ENCODE results near the gene OR2B2.
A peak's percentile ranks its signal among the peaks of the same experiment; 100 is the strongest.

Gene OR2B2

DNA sequence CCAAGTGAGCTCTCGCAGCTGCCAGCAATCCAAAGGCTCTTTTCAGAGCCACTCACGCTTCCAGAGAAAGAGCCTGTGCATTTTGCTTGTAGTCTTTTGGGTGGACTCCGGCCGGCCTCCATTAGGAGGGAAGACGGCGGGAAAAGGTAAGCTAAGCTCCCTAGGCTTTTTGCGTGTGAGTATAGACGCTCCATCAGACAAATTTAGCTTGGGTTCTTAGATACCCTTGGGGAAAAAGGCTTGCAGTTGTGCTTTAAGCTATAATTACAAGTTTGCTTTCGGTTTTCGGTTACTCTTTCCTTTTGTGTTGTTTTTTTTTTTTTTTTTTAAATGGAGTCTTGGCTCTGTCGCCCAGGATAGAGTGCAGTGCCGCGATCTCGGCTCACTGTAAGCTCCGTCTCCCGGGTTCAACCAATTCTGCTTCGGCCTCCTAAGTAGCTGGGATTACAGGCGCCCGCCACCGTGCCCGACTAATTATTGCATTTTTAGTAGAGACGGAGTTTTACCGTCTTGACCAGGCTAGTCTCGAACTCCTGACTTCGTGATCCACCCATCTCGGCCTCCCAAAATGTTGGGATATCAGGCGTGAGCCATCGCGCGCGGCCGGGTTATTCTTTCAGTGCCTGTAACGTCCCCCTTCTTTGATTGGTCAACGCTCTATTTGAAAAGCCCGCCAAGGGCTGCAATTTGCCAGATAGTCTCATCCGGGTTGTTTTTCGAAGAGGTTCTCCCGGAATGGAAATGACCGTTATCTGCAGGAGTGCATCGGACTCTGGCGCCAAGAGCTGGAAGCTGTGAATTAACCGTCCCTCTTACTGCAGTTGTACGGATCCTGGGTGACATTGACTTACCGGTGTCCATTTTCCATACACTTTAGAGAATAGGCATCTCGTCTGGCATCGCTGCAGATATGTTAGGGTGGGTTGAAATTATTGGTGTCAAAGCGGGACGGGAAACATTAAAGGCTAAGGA, 18.1 kb downstream of the OR2B2 start:
- intact Hi-C loops (cut with DNase I), result loop anchor here (2.0 to 10.0 kb wide), 3 partner anchors 121 to 707 kb away; no protein-coding TSS in a partner anchor
- DNase-seq, result peak; percentile 60 to 95 (median 82)

DNA sequence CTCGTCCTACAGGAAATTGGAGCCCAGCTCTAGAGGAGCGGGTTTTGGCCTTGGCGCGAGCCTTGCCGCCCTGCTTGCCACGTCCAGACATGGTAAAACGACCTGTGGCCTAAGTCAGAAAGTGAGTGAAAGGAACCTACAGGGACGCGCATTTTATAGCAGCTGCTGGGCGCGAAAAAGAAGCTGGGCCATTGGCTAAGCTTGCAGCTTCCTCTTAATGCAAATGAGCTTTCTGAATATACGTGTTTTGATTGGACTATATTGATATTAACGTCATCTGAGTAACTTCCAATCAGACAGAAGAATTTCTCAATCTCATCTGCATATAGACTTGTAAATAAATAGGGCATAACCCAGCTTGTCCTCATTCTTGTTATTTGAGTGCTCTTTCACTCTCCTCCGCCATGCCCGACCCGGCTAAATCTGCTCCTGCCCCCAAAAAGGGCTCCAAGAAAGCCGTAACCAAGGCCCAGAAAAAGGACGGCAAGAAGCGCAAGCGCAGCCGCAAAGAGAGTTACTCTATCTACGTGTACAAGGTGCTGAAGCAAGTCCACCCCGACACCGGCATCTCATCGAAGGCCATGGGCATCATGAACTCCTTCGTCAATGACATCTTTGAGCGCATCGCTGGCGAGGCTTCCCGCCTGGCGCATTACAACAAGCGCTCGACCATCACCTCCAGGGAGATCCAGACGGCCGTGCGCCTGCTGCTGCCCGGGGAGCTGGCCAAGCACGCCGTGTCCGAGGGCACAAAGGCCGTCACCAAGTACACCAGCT, 18.9 kb downstream of the OR2B2 start:
- DNase-seq, result peak in 8 of 10 donors; percentile 24 to 93 (median 56)
- intact Hi-C loops (cut with DNase I), result loop anchor here (5.0 to 10.0 kb wide), 2 partner anchors 378 to 706 kb away; no protein-coding TSS in a partner anchor

DNA sequence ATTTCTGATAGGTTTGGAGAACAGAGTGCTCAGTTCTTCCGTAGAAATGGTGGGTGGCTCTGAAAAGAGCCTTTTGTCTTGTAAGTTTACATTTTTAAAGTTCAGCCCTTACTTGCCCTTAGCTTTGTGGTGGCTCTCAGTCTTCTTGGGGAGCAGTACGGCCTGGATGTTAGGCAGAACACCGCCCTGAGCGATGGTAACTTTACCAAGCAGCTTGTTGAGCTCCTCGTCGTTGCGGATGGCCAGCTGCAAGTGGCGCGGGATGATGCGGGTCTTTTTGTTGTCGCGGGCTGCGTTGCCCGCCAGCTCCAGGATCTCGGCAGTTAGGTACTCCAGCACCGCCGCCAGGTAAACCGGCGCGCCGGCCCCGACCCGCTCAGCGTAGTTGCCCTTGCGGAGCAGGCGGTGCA, 19.5 kb downstream of the OR2B2 start:
- no peak for DNase-seq
- intact Hi-C loops (cut with DNase I), result loop anchor here (5.0 to 10.0 kb wide), 2 partner anchors 378 to 705 kb away; no protein-coding TSS in a partner anchor

DNA sequence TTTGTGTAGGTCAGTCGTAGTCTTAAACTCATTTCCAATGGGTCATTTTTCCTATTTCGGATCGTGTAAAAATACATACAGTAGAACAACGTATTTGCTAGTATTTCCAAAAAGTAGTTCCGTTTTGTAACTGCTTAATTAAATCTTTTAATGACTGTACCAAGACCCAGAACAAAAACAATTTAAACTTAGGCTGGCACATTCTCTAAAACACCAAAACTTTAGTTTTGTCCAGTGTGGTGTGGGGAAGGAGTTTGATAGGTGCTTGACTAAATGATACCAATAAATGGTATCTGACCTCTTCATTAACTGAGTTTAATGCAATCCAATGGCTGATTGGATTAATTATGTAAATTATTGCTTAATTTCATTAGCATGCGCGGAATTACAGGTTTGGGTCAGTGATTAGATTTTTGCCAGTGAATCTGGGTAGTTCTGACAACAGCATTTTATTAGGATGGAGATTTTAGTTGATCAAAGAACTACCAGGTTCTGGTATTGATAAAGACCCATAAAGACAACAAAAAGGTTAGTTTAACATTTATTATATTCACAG, 20.8 kb downstream of the OR2B2 start:
- DNase-seq, result no peak
- intact Hi-C loops (cut with DNase I), result loop anchor here (5.0 to 10.0 kb wide), 2 partner anchors 377 to 704 kb away; no protein-coding TSS in a partner anchor

DNA sequence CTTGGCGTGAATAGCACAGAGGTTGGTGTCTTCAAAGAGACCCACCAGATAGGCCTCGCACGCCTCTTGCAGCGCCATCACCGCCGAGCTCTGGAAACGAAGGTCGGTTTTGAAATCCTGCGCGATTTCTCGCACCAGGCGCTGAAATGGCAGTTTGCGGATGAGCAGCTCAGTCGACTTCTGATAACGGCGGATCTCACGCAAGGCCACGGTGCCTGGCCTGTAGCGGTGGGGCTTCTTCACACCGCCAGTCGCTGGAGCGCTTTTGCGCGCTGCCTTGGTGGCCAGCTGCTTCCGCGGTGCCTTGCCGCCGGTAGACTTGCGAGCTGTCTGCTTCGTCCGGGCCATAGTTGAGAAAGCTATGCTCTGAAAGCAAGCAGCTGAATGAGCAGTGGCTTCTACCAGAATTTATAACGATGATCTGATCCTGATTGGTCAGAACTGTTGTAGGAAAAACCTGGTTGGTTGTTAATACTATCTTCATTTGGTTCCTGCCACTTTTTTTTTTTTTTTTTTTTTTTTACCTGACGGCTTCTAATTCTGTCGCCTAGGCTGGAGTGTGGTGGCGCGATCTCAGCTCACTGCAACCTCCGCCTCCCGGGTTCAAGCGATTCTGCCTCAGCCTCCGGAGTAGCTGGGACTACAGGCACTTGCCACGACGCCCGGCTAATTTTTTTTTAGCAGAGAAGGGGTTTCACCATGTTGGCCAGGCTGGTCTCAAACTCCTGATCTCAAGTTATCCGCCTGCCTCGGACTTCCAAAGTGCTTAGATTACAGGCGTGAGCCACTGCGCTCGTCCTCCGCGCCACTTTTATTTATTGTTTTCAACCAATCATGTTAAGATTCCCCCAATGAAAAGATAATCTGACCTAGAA, 21.5 kb downstream of the OR2B2 start:
- peak in 2 of 10 donors; percentile 77 to 84 for DNase-seq
- intact Hi-C loops (cut with DNase I), result loop anchor here (5.0 to 10.0 kb wide), 2 partner anchors 376 to 703 kb away; no protein-coding TSS in a partner anchor

DNA sequence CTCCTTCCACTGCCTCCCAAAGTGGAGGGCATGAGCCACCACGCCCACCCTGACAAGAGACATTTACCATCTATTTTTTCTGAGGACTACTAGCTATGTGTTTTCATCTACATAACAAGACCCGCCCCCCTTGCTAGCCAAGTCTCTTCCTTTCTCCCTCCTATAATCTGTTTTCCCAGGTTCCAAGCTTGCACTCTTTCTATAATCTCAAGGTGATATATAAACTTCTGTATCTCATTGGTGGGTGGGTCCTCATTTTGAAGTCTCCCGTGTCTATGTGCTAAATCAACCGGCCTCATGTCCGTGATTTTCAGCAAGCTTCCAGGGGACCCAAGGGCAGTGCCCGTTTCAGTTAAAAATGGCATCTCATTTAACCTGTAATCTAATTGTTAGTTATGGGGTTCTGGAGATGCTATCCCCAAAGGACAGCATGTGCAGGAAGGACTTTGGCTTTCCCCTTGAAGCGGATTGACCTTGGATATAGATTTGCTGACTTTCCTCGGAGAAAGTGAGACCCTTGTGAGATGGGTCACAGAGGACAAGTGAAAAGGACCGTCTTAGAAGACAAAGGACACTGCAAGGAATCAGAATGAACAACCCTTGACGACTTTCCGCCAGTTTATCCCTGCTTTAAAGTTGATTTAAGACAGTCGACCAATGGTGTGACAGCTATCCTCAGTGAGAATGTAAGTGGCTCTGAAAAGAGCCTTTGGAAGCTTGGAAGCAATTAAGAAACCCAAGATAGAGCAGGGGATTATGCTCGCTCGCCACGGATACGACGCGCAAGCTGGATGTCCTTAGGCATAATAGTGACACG, 22.4 kb downstream of the OR2B2 start:
- intact Hi-C loops (cut with DNase I), result loop anchor here (5.0 to 10.0 kb wide), 2 partner anchors 375 to 703 kb away; no protein-coding TSS in a partner anchor
- DNase-seq, result no peak

DNA sequence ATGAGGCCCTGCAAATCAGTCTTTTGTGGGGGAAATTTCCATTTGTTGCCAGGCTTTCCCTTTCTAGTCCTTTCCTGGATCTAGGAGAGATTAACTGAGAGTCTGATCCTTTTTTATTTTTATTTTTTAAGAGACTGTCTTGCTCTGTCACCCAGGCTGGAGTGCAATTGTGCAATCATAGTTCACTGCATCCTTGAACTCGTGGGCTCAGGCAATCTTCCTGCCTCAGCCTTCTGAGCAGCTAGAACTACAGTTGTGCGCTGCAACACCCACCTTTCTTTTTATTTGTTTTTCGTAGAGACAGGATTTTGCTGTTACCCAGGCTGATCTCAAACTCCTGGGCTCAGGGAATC, 22.9 kb downstream of the OR2B2 start:
- no peak for DNase-seq
- intact Hi-C loops (cut with DNase I), result no loop called here

DNA sequence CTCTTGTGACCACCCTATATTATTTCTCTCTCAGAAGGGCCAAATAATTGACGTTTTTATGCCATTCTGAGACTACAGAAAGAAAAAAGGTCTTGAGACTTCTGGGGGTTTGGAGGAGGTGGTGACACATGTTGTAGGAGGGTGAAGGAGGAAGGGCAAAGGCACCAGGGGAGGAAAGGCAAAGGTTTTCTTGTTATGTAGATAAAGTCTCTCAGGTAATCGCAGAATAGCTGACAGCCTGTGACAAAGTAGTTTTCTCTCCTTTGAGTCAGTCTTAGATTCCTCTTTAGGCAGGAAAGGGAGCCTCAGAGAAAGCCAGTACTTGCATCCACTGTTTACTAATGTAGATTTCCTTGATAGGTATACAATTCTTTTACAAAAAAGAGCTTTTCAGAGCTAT, 23.6 kb downstream of the OR2B2 start:
- intact Hi-C loops (cut with DNase I), result no loop called here
- DNase-seq, result no peak

DNA sequence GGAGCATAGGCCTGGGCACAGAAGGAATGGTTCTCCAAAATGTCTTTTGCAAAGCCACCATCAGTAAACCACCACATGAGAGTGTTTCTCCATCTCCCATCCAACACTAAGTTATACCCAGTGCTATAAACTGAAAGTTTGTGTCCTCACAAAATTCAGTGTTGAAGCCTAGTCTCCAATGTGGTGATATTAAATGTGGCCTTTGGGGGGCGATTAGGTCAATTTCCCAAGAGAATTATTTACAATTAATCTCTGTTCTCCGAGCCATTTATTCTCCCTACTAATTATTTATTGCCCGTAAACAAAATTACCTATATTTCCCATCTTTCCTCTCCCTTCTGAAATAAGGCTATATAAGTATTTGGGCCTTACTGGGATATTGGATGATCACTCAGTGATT, 26.1 kb downstream of the OR2B2 start:
- no peak for DNase-seq
- intact Hi-C loops (cut with DNase I), result no loop called here

DNA sequence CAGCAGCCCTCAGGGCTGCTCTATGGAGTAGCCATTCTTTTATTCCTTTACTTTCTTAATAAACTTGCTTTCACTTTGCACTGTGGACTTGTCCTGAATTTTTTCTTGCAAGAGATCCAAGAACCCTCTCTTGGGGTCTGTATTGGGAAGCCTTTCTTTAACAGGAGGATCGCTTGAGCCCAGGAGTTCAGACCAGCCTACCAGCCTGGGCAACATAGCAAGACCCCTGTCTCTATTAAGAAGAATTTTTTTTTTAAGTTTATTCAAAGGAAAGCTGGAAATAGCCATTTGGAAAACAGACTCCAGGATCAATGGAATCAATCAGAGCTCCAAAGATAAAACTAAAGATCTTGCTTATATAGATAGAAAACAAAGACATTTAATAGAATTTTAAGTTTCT, 29.1 kb downstream of the OR2B2 start:
- intact Hi-C loops (cut with DNase I), result no loop called here
- no peak for DNase-seq

DNA sequence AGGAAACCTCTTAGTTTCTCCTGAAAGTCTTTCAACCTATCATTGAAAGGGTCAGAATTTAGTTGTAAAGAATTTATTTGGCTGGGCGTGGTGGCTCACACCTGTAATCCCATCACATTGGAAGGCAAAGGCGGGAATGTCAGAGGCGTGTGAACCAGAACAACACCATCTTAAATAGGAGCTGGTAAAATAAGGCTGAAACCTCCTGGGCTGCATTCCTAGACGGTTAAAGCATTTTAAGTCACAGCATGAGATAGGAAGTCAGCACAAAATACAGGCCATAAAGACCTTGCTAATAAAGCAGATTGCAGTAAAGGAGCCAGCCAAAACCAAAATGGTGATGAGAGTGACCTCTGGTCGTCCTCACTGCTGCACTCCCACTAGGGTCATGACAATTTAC, 29.6 kb downstream of the OR2B2 start:
- intact Hi-C loops (cut with DNase I), result no loop called here
- no peak for DNase-seq

DNA sequence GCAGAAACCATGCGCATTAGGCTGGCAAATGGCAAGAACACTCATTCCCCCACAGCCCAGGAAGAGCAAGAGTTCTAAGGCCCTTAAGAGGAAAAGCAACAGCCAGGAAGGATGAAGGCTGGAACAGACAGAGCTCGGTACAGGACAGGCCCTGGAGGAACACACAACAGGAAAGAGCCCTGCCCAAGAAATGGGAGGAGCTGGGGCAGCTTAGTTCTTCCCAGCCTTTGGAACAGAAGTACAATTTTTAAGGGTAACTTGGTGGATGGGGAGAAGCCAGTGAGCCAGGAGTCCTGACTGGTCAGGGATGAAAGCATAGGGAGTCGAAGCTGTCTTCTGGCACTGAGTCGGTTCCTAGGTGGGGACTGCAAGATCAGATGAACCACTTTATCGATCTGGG, 32.4 kb downstream of the OR2B2 start:
- DNase-seq, result no peak
- intact Hi-C loops (cut with DNase I), result no loop called here

DNA sequence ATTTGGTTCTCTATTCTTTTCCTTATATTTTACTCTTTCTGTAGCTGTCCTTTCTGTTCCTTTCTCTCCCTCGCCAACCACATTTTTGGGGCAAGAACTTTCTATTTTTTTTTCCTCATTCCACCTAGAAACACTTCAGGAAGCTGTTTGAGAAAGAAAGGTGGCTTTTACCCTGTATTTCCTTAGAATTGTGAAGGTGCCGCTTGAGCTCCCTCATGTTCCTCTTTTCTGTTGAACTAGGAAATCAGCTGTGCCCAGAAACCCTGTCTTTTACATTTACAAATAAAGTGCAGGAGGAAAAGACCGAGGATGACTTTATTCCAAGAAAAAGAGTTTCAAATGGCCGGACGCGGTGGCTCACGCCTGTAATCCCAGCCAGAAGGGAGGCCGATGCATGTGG, 38.2 kb downstream of the OR2B2 start:
- DNase-seq, result no peak

DNA sequence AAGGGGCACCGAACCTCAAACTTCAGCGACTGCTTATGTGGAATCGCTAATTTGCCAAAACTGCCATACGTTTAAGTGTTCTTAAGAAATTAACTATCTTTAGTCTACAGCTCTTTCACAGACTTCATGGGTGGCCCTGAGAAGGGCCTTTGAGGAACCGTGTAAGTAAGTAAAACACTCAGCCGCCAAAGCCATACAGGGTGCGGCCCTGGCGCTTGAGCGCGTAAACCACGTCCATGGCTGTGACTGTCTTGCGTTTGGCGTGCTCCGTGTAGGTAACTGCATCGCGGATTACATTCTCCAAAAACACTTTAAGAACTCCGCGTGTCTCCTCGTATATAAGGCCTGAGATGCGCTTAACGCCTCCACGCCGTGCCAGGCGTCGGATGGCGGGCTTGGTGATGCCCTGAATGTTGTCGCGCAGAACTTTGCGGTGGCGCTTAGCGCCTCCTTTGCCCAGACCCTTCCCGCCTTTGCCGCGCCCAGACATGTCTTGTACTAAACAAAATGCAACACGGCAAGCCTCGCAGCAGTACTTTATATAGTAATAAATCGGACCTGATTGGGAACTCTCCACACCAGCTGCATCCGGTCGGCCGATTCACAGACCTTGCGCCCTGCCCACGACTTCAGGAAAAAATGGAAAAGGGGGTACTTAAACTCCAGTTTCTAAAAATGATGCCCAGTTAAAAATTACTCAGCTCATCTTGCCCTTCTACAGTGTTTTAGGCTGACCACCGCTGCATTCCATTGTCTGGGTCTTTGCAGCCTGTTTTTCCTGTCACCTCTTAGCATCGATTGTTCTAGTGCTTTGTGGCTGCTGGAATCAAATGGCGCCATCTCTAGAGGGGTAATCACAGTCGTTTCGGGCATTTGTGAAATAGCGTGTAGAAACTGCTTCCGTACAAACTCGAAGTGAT, 38.9 kb downstream of the OR2B2 start:
- intact Hi-C loops (cut with DNase I), result no loop called here
- no peak for DNase-seq

More for the DNA sequence above, 38.2 kb downstream of the OR2B2 start:
- intact Hi-C loops (cut with DNase I), result no loop called here

DNA sequence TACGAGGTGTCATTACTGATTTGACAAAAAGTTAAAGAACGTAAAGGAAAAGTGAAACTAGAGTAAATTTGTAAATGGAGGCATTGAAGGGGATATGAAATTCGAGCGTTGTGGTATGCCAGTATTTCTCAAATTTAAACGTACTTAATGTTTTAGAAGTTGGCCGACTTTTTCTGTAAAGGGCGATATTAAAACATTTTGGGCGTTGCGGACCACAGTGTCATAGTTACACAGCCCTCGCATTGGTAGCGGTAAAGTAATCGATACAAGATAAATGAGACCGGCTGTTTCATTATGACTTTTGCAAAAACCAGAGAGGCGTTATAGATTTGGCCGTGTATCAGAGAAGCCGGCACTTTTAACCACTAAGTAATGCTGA, 39.6 kb downstream of the OR2B2 start:
- no peak for DNase-seq

DNA sequence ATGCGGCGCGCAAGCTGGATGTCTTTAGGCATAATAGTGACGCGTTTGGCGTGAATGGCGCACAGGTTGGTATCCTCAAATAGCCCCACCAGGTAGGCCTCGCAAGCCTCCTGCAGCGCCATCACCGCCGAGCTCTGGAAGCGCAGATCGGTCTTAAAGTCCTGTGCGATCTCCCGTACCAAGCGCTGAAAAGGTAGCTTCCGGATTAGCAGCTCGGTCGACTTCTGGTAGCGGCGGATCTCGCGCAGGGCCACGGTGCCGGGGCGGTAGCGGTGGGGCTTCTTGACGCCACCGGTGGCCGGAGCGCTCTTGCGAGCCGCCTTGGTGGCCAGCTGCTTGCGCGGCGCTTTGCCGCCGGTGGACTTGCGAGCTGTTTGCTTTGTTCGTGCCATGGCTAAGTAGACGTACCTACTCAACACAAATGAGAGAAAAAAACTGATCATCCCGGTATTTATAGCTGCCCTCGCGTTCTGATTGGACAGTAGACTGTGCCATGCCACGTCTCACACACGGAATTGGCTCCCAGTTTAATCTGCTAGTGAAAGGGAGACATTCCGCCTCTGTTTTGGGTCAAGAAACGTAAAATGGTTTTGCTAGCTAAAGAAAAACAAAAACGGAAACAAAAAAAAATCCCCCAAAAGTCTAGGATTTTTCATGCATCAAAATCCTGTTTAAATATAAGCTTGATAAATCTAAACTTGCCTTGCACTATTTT, 40.1 kb downstream of the OR2B2 start:
- intact Hi-C loops (cut with DNase I), result no loop called here
- DNase-seq, result no peak

More for the DNA sequence above, 39.6 kb downstream of the OR2B2 start:
- intact Hi-C loops (cut with DNase I), result no loop called here

DNA sequence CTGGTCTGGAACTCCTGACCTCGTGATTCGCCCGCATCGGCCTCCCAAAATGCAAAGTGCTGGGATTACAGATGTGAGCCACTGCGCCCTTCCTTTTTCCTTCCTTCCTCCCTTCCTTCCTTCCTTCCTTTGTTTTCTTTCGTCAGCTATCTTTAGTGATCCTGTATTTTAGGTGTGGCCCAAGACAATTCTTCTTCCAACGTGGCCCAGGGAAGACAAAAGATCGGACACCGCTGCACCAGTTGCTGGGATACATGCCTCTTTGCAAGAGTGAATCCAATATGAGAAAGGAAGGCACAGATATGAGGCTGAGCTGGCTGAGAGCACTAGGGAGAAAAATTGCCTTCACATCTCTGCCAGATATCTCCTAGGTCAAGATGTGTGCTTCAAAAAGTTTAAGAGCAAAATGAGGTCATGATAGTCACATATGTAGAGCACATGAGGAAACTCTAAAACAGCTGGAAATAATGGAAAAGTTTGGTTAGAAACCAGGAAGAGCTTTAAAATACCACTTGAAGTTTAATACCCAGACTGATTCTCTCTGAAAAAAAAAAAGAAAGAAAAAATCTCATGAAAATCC, 41.8 kb downstream of the OR2B2 start:
- no peak for DNase-seq
- intact Hi-C loops (cut with DNase I), result no loop called here

All from posterior cingulate gyrus (tissue), 11 donors.